HG03520 (cell line): ENCODE results near the gene CYGB.
"Not testable (repeated sequence)": the region's sequence is repeated elsewhere in the genome, so short reads cannot be mapped to it uniquely, and the experiment has no call there.

Experiments
- ATAC-seq: cut with Tn5 transposase; IDR thresholded peaks from one replicate; pipeline ENCODE4 v1.9.1; 2021; ENCODE audit warnings: mild to moderate bottlenecking, moderate library complexity; ENCODE audit not compliant: unreplicated experiment

The CYGB gene

DNA sequence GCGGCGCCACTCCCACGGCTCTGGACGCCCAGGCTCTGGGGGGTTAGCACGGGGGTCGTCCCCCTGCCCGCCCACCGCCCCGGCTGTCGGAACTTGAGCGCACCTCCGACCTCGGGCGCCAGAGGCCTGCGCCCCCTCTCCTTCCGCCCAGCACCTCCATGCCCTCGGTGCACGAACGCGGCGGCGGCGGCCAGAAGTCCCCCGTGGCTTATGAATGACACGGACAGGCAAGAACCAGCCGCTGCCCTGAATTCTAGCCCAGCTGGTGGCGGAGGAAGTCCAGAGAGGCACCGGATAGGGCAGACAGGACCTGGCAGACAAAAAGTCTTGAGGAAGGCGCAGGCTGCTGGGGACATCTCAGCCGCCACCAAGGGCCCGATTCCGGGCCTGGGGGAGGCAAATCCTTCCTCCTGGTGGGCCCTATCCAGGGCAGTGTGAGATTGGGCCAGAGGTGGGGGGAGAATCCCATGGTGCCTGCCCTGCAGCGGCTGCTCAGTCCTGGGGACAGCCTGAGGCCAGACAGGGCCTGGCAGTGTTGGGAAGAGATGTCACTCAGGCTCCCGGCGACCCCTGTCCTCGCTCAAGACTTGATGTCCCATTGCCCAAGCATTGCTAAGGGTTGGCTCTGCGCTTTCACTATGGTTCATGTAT is 897 bp upstream of the CYGB start:
- no peak for ATAC-seq

DNA sequence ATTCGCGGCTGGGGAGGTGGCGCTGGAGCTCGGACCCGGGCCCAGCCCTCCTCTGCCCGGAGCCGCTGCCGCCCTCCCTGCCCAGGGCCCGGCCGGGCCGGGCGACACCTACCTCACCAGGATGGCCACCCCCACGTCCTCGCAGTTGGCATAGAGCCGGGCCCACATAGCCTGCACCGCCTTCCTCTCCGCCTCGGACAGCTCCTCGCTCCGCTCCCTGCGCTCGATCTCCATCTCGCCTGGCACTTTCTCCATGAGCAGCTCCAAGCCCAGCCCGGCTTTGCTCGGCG is 276 bp downstream of the CYGB start:
- ATAC-seq, result no peak

DNA sequence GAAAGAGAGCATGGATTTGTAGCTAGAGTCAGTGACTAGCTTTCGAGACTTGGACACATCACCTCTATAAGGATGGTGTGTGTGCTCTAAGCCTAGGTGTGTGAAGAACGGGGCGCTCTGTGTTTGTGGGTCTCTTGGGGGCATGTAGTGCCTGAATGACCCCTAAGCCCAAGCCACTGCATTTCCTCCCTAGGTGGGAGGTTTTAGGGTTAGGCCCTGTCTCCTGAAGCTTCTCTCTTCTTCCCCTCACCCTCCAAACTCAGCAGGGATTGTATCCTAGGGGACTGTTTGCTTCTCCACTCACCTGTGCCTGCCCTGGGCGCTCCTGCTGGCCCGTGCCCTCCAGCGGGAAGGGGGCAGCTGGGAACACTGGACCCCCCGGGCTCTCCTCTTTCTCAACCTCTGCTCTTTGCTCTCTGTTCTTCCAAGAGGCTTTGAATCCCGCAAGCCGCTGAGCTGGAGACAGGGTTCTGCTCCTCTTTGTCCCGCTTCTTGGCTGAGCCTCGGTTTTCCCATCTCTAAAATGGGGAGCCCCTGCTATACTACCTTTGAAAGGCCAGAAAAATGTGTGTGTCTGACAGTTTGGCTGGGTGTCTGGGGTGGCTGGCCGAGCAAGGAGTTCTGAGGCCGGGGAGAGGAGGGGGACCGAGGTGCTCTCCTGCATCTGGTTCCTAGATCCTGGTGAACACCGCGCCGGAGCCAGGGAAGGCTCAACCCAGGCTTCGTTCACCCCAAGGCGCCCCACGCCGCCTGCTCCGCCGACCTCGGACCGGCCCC is 810 bp downstream of the CYGB start:
- no peak for ATAC-seq

DNA sequence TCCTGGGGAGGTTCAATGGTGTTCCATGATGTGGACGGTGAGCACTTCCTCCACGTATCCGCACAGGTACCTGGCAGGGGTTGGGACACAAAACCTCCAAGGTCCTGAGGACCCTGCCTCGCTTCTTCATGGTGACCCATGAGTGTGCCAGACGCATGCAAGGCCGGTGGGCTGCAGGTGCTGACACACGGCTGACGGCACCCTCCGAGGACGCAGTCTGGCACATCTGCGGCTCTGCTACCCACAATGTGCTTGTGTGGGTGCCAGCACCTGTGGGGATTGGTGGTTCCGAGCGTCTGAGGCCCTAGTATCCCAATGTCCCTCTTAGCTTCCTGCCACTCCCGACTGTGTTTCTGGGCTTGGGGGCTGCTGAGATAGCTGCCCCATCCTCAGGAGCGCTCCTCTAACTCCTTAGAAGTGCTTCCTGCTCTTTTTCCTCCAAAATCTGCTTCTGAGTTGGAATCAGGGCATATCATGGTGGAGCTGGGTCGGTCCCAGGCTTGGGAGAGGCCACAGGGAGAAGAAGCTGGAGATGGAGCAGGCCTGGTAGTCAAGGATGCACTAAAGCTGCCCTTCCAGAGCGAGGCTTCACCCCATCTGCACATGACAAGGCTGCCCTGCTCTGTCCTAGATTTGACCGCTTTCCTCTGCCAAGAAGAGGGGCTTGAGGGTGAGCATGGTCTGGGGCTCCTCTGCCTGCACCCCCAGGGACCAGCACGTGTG is 1.6 kb downstream of the CYGB start:
- no peak for ATAC-seq

DNA sequence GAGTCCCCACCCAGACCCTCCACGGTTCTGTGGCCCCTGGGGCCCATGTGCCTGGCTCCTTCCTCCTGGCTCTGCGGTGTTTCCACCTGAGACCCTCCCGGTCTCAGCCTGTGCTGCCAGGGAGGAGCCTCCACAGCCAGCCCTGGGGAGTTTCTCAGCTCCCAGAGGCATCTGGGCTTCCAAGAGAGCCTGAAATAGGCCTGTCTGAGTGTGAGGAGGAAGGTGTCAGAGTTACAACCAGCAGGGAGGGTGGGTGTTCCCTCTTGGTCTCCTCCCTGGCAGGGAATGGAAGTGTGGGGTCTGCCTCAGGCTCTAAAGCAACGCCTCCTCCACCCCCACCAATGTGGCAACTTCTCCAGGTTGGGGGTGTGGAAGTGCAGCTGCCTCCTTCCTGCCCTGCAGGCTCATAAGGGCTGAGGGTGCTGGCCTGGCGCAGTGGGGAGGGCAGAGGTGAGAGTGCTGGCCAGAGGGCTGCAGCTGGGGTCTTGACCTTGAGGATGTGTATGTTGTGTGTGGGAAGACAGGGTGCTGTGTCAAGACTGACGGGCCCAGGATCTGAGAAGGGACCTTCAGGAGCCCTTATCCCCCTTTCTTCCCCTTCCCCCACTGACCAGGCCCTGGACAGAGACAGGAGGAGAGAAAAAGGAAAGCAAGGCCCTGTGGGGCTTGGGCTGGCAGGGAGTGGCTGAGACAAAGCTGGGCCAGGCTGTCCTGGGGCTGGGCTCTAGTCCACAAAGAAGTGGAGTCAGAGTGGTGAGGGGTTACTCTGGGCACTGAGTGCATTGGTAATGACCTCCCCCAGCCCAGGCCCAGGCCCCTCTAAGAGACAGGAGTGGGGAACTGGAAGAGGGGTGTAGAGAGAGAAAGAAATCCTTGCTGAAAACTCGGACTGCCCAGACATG is 2.4 kb downstream of the CYGB start:
- ATAC-seq, result no peak

DNA sequence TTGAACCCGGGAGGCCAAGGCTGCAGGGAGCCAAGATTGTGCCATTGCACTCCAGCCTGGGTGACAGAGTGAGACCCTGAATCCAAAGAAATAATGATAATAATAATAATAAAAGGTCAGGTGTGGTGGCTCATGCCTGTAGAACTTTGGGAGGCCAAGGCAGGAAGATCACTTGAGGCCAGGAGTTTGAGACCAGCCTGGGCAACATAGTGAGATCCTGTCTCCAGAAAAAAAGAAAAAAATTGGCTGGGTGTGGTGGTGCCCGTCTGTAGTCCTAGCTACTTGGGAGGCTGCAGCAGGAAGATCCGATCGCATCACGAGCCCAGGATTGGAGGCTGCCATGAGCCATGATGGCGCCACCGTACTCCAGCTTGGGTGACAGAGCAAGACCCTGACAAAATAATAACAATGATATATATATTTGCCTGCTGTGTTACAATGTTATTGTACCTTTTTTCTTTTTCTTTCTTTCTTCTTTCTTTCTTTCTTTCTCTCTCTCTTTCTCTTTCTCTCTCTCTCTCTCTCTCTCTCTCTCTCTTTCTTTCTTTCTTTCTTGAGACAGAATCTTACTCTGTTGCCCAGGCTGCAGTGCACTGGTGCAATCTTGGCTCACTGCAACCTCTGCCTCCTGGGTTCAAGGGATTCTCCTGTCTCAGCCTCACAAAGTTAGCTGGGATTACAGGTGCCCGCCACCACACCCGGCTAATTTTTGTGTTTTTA is 3.7 kb downstream of the CYGB start:
- ATAC-seq, result not testable (repeated sequence)

DNA sequence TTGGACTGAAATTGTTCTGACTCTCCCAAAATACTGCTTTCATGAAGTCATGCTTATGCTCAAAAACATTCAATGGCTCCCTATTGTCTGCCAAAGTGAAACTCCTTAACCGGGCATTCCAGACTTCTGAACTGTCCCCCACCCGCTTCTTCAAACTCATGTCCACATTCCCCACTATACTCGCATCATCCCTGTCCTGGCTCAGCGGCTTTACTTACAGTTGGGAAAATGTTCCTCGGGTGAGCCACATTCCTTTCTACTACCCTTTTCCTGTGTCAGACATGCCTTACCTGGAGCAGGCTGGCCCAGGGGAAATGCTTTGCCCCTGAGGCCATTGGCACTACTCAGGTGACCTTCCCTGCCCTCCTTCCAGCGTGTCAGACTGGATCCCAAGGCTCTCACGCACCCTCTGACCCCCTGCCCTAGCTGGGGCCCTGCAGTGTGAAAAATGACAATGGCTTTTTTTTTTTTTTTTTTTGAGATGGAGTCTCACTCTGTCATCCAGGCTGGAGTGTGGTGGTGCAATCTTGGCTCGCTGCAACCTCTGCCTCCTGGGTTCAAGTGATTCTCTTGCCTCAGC is 5.3 kb downstream of the CYGB start:
- no peak for ATAC-seq

DNA sequence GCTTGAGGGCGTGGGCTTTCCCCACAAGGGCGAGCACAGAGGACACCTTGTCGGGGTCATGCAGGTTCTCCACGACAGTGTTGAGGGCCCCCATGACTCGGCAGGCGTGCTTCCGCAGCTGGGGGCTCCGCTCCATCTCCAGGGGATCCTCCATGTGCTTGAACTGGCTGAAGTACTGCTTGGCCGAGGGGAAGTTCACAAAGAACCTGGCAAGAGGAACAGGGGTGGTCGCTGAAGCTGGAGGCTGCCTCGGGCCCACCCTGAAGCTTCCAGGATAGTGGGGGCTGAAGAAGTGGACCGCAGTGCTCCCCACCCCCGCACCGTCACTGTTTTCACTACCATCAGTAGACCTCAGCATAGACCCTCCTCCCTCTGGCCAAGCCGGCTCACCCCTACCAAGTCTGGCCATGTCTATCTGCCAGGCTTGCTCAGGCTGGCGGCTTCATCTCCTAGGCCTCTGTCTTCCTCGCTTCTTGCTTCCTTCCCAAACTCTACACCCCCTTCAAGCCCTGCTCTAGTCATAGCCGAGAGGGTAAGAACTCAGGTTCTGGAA is 5.9 kb downstream of the CYGB start:
- no peak for ATAC-seq

DNA sequence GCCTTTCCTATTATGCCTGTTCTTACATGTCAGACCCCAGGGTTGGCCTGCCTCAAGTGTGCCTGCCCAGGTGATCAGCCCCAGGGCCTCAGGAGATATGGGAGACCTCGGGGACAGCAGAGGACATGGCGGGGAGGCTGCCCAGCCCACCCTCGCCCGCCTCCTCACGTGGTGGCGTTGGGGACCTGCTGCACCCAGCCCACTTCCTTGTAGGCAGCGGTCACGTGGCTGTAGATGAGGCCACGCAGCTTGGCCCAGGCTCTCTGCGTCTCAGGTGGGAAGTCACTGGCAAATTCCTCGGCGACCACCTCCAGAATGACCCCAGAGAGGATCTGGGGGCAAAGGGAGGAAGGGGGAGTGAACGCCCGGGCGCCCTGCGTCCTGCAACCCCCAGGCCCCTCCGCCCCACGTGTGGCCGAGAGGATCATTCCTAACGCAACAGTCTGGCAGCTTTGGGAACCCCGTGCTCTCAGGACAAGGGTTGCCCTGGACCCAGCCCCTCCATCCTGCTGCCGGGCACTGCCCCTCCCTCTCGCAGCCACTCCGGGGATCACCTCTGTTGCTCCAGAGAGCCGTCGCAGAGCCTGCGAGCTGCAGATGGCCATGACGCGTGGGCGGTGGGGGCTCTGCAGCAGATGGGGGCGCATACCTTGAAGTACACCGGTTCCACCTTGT is 6.6 kb downstream of the CYGB start:
- ATAC-seq, result no peak

DNA sequence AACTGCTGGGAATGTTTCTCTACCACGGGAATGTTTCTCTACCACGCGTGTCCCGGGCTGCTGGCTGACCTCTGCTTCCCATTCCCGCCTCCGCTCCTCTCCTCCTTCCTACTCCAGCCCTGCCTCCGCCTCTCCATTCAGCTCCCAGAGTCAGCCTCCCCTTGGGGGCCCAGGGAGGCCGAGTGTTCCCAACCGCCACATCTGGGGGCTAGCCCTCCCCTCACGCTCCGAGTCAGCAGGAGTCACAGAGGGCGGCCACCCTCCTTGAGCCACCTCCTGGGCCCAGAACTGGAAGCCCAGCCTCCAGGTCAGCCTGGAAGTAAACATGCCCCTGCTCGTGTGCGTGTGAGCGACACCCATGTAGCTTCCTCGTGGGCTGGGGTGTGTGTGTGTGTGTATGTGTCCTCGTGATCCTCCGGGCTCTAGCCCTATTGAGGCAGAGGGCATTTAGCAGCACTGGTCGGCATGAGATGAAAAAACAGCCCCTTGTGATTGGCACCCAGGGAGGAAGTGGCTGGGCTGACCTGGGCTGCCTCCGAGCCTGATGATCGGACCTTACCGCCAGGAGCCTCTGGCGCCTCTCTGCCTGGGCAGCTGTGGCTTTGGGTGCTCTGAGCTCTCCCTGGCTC is 7.3 kb downstream of the CYGB start:
- ATAC-seq, result no peak

DNA sequence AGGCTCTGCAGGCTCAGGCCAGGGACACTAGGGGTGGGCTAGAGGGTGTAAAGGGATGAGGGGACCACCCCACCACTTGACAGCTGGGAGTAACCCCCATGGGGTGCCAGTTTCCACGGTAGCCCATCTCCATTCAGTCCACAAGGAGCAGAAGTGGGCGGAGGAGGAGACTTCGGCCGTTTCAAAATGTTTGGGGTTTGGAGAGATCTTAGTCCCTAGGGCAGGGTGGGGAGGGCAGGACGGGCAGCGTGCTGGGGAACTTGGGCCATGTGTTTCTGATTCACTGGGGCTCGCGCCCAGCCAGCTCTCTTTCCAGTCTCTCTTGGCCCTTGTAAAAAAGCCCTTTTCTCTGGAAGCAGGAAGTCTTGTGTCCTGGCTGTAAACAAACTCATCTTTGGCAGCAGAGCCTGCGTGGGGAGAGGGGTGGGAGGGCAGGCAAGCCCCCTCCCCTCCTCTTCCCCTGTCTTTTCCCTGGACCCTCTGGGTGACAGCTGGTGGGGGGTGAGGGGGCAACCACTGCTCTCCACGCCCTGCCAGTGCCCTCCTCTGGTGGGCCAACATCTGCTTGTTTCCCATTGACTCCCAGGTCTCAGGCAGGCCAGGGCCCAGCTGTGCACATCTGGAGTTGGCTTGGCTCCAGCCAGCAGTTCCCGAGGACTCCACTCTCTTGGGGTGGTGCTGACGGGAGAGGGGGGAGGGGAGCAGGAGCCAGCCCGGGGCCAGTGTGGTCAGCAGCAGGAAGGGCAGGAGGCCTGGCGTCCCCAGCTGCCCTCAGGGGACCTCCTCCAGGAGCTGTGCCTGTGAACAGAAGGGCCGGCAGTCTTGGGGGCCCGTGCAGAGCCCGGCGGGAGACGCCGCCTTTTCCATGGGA is 8.1 kb downstream of the CYGB start:
- no peak for ATAC-seq

DNA sequence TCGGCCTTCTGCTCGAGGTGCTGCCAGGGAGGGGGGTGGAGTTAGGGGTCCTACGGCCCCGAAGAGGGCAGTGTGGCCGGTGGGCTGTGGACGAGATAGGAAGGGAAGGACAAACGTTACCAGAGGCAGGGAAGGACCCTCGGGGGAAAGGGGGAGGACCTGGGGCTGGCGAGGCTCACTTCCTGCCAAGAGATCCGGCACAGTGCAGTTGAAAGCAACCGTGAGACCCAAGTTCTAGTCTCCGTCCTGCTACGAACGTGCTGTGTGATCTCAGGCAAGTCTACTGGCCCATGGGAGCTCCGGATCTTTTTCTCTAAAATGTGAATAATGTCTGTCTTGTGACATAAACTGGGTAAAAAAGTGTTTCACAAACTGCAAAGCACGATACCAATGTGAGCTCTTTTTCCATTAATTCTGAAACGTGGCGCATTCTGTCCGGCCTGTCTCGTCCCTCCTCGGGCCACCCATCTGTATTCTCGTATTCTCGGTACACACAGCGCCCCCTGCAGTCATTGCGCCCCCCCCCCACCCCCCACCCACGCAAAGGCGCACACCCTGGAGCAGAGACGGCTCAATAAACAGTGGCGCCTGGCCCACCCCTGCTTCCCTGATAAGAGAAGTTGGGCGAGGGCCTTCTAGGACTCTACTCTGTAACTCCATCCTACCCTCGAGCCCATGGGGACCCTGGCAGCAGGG is 8.8 kb downstream of the CYGB start:
- no peak for ATAC-seq

DNA sequence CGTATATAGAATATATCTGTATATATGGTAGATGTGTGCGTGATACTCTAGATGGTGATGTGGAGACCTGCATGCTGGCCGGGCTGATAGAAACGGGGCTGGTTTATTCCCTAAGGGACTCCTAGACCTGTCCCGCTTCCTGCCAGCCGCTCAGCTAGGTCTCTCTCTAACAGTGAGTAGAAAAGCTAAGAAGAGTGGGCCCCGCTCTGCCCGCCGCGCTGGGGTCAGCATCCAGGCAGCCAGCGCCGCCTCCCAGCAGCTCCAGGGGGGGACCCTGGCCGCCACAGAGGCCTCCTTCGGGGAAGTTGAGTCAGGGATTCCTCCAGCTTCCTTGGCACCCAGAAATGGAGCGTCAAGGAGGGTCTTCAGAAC is 9.4 kb downstream of the CYGB start:
- ATAC-seq, result no peak

DNA sequence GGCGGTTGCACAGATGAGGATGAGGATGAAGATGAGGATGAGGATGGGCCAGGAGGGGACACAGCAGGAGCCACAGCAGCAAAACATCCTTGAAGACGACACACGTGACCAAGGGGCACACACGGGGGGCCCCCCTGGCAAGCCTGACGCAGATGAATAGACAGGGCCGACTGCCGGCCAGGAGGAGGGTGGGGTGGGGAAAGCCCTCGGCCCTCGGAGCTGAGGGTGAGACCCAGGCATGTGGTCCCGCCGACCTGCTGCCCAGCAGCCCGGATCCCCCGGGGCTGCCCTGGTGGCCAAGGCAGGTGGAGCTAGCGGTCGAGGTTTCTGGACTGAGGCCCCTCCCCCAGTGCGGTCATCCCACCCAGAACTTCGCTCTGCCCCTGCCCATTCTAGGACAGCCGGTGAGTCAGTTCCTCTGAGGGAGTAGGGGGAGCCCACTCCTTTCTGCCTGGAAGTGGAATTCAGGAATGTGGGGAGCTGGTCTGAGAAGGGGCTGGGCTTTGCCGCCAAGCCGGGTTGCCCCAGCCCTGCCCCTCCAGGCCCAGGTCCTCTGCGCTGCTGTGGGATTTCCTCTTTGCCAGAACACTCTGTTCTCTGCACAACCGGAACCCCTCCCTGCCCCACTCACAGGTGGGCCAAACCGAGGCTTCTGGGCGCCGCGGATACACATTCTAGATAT is 9.9 kb downstream of the CYGB start:
- no peak for ATAC-seq

DNA sequence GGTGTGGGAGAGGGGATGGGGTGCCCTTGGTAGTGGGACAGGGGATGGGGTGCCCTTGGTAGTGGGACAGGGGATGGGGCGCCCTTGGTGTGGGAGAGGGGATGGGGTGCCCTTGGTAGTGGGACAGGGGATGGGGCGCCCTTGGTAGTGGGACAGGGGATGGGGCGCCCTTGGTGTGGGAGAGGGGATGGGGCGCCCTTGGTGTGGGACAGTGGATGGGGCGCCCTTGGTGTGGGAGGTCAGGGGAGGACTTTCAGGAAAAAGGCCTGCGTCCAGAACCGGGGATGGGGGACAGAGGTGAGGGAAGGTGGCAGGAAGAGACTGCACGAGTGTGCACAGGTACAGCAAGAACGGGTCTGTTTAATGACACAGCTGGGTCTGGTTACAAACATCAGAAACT is 10.5 kb downstream of the CYGB start:
- ATAC-seq, result not testable (repeated sequence)

DNA sequence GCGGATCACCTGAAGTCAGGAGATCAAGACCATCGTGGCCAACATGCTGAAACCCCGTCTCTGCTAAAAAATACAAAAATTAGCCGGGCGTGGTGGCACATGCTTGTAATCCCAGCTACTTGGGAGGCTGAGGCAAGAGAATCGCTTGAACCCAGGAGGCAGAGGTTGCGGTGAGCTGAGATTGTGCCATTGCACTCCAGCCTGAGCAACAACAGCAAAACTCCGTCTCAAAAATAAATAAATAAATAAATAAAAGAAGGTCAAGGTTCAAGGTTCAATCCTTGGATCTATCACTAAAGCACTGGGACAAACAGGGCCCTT is 12.0 kb downstream of the CYGB start:
- ATAC-seq, result not testable (repeated sequence)
